ENCODE measurements around the gene RAB3C. TPM values are rescaled to one million over a fixed set of nuclear protein-coding genes. Genes with fewer than 3 reads are reported as not detected.

The RAB3C gene
- total RNA-seq, 6 donors from 2014 or later = 0.09 to 1.1 (median 0.87) TPM; not detected in 2

DNA sequence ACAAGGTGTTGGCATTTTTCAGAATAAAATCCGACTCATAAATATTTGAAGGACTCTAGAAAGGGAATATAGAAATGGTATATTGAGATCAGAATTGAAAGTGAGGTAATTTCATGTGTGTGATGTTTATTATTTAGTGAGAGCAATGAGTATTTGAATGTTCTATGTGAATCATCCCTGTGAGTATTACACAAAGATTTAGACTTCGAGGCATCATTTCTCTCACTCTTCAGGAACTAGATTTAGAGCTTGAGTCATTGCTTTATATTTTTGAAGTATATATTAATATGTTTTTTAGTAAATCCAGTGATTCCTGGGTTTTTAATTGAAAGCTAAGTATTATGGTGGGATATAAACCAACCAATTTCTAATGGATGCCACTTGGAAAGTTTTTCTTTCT, 91.2 kb downstream of the RAB3C start:
- no peak for ATAC-seq (ENCODE audit: low FRiP score in 2 of 2)
- H3K27ac ChIP-seq = no peak overlapping the region
- peaks cover 0 to 2% (median 0%) of the 10 kb centered on the region in 4 donors for H3K9me3 ChIP-seq
- no peaks in the 10 kb centered on the region for H3K4me1 ChIP-seq
- H3K27me3 ChIP-seq = no peaks in the 10 kb centered on the region
- WGBS, 2 donors = 75 to 86% methylated on average over 2 of the region's 2 CpGs
- no peaks in the 10 kb centered on the region for H3K36me3 ChIP-seq
- H3K4me3 ChIP-seq = no peak overlapping the region
- DNase-seq = no peak
- TF ChIP-seq POLR2AphosphoS5 (IDR thresholded peaks at IDR 0.05) (no peak), EP300 (IDR thresholded peaks at IDR 0.05) (no peak), POLR2A (IDR thresholded peaks at IDR 0.05) (no peak)
- TF ChIP-seq, protein P1, sequence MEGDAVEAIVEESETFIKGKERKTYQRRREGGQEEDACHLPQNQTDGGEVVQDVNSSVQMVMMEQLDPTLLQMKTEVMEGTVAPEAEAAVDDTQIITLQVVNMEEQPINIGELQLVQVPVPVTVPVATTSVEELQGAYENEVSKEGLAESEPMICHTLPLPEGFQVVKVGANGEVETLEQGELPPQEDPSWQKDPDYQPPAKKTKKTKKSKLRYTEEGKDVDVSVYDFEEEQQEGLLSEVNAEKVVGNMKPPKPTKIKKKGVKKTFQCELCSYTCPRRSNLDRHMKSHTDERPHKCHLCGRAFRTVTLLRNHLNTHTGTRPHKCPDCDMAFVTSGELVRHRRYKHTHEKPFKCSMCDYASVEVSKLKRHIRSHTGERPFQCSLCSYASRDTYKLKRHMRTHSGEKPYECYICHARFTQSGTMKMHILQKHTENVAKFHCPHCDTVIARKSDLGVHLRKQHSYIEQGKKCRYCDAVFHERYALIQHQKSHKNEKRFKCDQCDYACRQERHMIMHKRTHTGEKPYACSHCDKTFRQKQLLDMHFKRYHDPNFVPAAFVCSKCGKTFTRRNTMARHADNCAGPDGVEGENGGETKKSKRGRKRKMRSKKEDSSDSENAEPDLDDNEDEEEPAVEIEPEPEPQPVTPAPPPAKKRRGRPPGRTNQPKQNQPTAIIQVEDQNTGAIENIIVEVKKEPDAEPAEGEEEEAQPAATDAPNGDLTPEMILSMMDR (IDR thresholded peaks at IDR 0.05) = no peak

DNA sequence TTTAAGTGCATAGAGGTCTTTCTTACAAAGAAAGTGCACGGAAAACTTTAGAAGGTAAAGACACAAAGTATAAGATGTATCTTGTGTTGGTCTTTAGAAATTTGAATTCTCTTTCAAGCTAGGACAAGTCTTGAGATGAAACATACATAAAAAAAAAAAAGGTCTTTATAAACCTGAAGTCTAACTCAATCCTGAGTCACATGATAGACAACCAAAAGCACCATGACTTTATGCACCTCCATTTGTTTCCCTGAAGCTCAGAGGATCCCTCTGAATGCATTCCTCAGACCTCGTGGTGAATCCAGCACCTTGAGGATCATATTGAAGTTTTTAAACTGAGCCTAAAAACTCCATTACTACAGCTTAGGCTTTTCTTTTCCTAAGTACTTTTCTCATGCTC, 91.8 kb downstream of the RAB3C start:
- ATAC-seq (ENCODE audit: low FRiP score in 2 of 2) (no peak), DNase-seq (no peak)
- no peak overlapping the region for H3K4me3 ChIP-seq
- H3K9me3 ChIP-seq = no peaks in the 10 kb centered on the region
- H3K27ac ChIP-seq = no peak overlapping the region
- TF ChIP-seq, protein P1 (IDR thresholded peaks at IDR 0.05) = no peak
- TF ChIP-seq EP300 (IDR thresholded peaks at IDR 0.05) (no peak), POLR2A (IDR thresholded peaks at IDR 0.05) (no peak), POLR2AphosphoS5 (IDR thresholded peaks at IDR 0.05) (no peak)
- 82 to 90% methylated on average over 2 of the region's 2 CpGs for WGBS, 2 donors
- H3K4me1 ChIP-seq = no peaks in the 10 kb centered on the region
- no peaks in the 10 kb centered on the region for H3K36me3 ChIP-seq
- H3K27me3 ChIP-seq = no peaks in the 10 kb centered on the region

DNA sequence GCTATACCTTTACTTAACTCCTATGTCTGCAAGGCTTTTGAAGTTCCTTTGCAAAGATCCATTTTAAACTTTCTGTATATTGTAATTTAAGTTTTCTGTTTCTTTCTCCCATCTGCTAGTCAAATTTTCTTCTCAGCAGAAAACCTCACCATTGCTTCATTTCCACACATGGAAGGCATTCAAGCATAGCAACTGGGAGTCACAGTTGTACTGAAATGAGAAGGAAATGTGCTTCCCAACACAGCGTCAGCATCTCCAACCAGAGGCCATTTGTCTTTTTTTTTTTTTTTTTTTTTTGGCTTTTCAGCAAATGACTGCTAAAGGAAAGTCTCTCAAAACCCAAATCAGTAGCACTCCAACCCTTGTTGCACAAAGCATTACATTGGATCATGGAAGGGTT, 92.5 kb downstream of the RAB3C start:
- ATAC-seq (ENCODE audit: low FRiP score in 2 of 2) = no peak
- no peaks in the 10 kb centered on the region for H3K9me3 ChIP-seq
- no peak overlapping the region for H3K27ac ChIP-seq
- no peak for DNase-seq
- TF ChIP-seq, protein P1 (IDR thresholded peaks at IDR 0.05) = no peak
- TF ChIP-seq EP300 (IDR thresholded peaks at IDR 0.05) (no peak), POLR2A (IDR thresholded peaks at IDR 0.05) (no peak), POLR2AphosphoS5 (IDR thresholded peaks at IDR 0.05) (no peak)
- H3K4me3 ChIP-seq = no peak overlapping the region
- H3K27me3 ChIP-seq = no peaks in the 10 kb centered on the region
- H3K4me1 ChIP-seq = no peaks in the 10 kb centered on the region
- WGBS, 2 donors = 52 to 75% methylated on average over 1 of the region's 1 CpG
- no peaks in the 10 kb centered on the region for H3K36me3 ChIP-seq

DNA sequence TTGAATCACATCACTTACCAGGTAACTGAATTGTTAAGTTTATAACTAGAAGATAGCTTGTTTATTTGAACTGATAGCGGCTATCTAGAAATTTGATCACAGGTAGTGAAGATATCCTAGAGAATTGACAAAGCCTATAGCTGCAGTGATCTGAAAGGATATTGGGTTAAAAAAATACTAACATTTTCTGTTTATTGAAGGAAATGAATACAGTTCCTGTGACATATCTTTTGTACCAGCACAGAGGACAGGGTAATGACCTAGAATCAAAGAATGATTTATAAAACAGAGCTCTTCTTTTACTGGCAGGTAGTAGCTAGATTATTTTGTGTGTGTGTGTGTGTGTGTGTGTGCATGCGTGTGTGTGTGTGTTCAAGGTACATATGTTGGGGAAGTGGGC, 94.8 kb downstream of the RAB3C start:
- DNase-seq (no peak), ATAC-seq (ENCODE audit: low FRiP score in 2 of 2) (no peak)
- Histone ChIP-seq H3K27ac (no peak overlapping the region), H3K4me3 (no peak overlapping the region), H3K4me1 (no peaks in the 10 kb centered on the region), H3K36me3 (no peaks in the 10 kb centered on the region), H3K27me3 (no peaks in the 10 kb centered on the region), H3K9me3 (no peaks in the 10 kb centered on the region)
- TF ChIP-seq, protein P1 (IDR thresholded peaks at IDR 0.05) = no peak
- TF ChIP-seq POLR2A (IDR thresholded peaks at IDR 0.05) (no peak), EP300 (IDR thresholded peaks at IDR 0.05) (no peak), POLR2AphosphoS5 (IDR thresholded peaks at IDR 0.05) (no peak)
- 80 to 83% methylated on average over 2 of the region's 2 CpGs for WGBS, 2 donors

DNA sequence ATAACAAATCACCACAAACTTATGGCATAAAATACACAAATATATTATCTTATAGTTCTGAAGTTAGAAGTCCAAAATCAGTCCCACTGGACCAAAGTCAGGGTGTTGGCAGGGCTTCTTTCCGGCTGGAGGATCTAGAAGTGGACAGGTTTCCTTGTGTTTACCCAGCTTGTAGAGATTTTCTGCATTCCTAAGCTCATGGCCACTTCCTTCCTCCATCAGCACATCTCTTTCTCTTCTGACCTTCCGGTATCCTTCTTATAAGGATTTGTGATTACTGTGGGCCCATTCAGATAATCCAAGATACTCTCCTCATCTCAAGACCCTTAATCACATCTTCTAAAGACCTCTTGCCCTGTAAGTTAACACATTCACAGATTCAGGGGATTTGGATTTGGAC, 97.6 kb downstream of the RAB3C start:
- H3K9me3 ChIP-seq = no peaks in the 10 kb centered on the region
- no peak for TF ChIP-seq POLR2A (IDR thresholded peaks at IDR 0.05)
- TF ChIP-seq POLR2AphosphoS5 (IDR thresholded peaks at IDR 0.05) = no peak
- no peak for TF ChIP-seq EP300 (IDR thresholded peaks at IDR 0.05)
- TF ChIP-seq, protein P1 (IDR thresholded peaks at IDR 0.05) = no peak
- 63 to 67% methylated on average over 2 of the region's 2 CpGs for WGBS, 2 donors
- H3K36me3 ChIP-seq = no peaks in the 10 kb centered on the region
- no peaks in the 10 kb centered on the region for H3K4me1 ChIP-seq
- H3K4me3 ChIP-seq = no peak overlapping the region
- no peak for ATAC-seq (ENCODE audit: low FRiP score in 2 of 2)
- H3K27ac ChIP-seq = no peak overlapping the region
- H3K27me3 ChIP-seq = no peaks in the 10 kb centered on the region
- no peak for DNase-seq
